Measurements from ENCODE around the gene CXXC5.

CXXC5 gene

GRCh38 chr5:139681466-139681865, 33.3 kb downstream of the CXXC5 start:
- no peak for DNase-seq (ENCODE audit: low read depth)

- no peak for DNase-seq (ENCODE audit: low read depth)
These were observed 34.1 kb downstream of the CXXC5 start for GRCh38 chr5:139682016-139682975.

DNA sequence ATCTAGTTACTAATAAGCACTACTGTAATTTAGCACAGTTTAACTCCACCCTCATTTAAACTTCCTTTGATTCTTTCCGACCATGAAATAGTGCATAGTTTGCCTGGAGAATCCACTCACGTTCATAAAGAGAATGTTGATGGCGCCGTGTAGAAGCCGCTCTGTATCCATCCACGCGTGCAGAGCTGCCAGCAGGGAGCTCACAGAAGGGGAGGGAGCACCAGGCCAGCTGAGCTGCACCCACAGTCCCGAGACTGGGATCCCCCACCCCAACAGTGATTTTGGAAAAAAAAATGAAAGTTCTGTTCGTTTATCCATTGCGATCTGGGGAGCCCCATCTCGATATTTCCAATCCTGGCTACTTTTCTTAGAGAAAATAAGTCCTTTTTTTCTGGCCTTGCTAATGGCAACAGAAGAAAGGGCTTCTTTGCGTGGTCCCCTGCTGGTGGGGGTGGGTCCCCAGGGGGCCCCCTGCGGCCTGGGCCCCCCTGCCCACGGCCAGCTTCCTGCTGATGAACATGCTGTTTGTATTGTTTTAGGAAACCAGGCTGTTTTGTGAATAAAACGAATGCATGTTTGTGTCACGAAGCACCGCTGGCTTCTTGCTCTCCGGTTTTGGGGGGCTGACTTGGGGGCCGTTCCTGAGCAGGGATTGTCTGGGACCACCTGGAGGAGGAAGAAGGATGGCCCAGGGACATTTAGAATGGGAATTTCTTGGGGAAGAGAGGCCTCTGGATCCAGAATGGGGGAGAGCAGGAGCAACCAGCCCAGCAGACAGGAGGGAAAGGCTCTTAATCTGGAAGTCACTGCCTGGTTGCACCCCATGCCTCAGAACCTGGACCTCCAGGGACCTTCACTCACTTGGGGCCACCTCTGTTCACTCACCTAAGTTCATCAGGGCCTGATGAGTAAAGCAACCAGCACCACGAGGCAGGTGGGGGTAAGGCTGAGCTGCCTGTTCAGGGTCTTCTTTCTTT, 35.4 kb downstream of the CXXC5 start:
- no peak for DNase-seq (ENCODE audit: low read depth)

DNA sequence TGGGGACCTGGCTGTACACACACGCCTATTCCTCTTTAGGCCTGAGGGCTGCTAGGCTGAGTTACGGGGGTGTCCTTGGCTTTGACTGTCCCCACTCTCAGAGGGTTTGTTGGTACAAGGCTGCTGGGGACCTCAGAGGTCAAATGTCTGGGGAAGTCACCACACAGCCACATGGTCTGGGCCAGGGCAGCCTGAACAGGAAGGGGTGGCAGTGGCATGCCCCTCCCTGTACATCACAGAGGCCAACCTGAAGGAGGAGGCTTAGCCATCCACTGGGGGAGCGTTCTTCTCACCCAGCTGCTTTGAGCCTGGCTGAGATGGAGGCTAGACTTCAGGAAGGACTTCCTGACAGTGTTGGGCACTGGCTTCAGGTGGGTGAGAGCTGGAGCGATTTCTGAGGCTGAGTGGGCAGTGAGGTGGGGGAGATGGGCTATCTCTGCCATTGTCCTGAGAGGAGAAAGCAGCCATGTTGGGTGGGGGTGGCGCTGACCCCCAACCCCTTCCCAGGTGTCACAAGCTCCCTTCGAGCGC, 36.3 kb downstream of the CXXC5 start:
- no peak for DNase-seq (ENCODE audit: low read depth)

DNA sequence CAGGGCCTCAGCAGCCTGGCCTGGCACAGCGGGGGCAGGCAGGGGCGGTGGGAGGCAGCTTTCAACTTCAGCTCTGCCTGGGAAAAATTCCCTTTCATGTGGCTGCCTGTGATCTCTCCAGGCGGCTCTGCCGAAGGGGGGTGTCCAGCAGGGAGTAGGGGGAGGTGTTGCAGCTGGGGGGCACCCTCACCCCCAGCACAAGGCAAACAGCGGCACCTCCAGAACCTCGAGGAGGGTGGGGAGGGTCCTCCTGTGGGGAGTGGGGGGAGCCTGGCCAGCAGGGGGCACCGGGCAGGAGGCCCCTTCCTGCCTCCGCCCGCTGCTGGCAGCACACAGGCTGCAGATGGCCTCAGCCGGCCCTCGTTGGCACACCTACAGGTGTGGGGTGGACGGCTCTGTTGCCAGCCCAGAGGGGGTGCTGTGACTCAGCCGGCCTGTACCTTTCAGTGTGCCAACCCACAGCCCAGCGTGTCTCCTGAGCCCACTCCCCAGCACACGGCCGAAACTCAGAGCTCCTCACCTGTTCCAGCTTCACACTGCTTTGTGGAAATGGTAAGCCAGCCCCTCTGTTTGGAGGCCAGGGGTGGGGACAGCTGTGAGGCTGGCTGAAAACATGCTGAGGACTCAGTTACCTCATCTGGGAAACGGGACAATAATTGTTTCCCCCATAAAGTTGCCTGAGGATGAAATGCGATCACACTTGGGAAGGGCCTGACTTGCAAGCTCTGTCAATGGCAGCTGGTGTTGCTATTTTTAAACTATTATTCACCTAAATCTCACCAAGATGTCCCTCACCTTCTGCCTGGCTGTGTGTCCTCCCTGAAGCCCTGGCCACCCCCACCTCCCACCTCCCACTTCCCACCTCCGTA, 37.0 kb downstream of the CXXC5 start:
- no peak for DNase-seq (ENCODE audit: low read depth)

GRCh38 chr5:139685886-139686285, 37.7 kb downstream of the CXXC5 start:
- no peak for DNase-seq (ENCODE audit: low read depth)

DNA sequence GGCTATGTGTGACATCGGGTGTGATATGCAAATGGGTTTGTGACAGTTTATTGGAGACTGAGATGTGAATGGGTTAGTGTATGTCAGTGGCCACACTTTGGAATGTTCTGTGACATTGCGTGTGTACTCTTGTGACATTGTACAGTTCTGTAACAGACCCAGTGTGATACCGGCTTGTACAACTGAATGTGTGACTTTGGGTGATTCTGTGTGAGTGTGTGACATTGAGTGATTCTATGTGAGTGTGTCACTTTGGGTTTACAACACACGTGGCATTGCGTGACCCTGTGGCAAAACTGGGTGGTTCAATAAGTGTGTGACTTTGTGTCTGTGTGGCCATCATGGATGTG, 38.2 kb downstream of the CXXC5 start:
- DNase-seq (ENCODE audit: low read depth), result no peak

GRCh38 chr5:139686706-139687441, 38.7 kb downstream of the CXXC5 start:
- DNase-seq (ENCODE audit: low read depth), result no peak

DNA sequence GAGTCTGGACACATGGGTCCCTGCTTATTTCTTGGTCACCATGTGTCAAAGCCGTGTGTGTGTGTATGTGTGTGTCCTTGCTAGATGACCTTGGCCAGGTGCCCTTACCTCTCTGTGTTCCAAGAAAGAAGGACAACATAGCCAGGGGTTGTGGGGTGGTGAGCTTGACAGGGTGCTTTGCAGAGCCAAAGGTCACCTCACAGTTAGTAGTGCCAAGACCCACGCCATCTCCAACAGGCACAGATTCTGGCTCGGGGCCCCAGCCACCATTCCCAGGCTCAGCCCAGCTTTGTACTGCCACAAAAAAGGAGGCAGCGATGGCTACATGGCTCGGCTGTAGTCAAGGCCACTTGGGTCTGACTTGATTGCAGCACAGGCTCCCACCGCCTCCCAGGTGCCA, 39.5 kb downstream of the CXXC5 start:
- no peak for DNase-seq (ENCODE audit: low read depth)

DNA sequence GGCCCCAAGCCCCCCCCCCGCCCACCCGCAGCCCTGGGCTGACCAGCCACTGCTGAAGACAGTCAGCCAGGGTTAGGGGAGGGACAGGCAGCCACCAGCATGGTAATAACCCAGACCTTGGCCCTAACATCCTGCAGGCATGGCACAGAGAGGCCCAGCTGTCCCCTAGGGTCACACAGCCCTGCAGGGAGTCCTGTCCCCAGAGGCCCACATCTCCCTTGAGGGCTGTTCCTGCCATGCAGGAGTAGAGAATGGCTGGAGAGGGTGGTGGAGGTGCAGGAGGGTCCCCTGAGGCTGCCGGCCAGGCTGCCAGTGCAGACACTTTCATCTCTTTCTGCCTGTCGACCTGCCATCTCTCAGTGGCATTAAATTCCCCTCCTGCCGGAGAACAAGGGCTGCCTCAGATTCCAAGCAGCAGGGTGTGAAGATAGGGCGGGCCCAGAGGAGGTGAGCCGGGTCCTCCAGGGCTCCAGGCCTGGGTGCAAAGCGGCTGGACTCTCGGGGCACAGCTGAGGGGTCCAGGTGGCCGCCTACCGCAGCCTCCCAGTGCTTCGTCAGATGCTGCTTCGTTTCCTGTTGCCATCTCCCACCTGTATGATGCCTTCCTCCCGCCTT, 40.0 kb downstream of the CXXC5 start:
- no peak for DNase-seq (ENCODE audit: low read depth)

DNA sequence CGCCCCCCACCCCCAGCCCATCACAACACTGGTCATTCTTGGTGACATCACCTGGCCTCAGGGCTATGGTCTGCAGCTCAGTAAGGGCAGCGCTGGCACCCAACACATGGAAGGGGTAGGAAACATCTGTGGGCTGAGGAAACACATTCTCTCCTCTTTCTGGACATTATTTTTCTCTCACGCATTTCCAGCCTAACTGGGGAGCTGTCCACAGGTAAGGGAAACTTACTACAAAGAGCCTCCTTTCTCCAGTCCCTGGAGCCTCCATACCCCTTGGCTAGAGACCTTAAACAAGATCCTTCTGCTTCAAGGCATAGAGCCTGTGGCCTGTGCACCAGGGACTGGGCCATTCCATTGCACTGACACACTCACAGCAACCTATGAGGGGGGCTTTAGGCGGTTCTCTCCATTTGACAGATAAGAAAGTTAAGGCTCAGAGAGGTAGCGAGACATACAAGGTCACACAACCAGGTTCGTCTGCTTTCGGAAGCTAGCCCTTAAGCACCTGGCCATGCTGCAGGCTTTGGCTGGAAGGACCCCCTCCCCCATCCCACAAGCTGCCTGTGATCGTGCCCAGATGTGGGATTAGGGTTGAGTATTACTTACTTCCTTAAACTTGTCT, 40.7 kb downstream of the CXXC5 start:
- DNase-seq (ENCODE audit: low read depth), result no peak

DNA sequence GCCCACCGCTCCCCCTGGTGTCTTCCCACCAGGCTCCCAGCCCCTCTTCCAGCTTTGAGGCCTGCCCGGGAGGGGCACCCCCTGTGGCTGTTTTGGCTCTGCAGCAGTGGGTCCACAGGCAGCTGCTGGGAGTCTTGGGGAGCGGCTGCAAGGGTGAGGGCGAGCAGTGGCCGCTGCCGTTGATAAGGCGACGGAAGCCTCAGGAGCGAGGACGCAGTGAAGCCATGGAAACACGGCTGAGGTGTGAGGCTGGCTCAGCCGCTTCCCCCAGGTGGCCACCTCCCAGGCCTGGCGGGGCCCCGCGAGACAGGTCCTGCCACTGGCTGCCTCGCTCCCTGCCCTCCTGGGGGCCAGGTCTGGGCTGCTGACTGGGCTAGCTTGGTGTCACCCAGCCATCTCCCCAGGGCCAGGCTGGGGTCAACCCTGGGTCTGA, 41.5 kb downstream of the CXXC5 start:
- no peak for DNase-seq (ENCODE audit: low read depth)

DNA sequence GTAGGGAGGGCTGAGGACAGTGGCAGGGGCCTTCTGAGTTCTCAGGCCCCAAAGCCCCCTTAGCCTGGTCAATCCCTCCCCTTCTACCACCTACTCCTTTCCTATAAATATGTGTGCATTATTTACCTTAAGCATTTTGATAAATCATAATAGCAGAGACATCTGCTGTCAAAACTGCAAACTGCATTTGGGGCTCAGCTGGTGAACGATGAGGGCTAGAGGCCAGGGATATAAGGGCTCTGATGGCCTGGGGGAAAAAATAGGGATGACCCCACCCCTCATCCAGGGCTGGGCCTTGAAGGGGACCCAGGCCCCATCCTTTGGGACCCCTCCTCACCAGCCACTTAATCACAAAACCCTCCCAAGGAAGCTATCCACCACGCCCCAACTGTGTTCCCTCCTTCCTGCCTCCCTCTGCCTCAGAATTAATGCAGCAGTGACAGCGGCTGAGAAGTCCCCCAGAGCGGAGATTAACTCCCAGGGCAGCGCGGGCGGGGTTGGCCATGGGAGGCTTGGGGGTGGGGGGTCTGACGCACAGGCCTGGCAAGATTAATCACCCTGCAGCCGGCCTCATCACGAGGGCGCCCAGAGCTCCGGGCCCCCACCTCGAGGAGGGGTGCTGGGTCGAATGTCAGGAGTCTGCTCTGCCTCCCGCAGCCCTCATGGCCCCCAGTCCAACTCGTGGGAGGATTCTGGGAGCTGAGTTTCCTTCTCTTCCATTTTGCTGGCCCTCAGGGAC, 42.1 kb downstream of the CXXC5 start:
- no peak for DNase-seq (ENCODE audit: low read depth)

- no peak for DNase-seq (ENCODE audit: low read depth)
These were observed 42.9 kb downstream of the CXXC5 start for GRCh38 chr5:139690803-139691629.

DNA sequence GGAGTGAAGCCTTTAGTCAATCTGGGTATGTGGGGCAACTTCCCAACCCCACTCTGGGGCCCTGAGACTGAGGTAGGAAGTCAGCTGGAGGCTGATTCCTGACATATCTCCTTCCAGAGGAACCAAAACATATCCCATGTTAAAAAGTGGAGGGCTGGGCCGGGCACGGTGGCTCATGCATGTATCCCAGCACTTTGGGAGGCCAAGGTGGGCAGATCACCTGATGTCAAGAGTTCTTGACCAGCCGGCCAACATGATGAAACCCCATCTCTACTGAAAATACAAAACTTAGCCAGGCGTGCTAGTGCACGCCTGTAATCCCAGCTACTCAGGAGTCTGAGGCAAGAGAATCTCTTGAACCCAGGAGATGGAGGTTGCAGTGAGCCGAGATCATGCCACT, 44.0 kb downstream of the CXXC5 start:
- no peak for DNase-seq (ENCODE audit: low read depth)

DNA sequence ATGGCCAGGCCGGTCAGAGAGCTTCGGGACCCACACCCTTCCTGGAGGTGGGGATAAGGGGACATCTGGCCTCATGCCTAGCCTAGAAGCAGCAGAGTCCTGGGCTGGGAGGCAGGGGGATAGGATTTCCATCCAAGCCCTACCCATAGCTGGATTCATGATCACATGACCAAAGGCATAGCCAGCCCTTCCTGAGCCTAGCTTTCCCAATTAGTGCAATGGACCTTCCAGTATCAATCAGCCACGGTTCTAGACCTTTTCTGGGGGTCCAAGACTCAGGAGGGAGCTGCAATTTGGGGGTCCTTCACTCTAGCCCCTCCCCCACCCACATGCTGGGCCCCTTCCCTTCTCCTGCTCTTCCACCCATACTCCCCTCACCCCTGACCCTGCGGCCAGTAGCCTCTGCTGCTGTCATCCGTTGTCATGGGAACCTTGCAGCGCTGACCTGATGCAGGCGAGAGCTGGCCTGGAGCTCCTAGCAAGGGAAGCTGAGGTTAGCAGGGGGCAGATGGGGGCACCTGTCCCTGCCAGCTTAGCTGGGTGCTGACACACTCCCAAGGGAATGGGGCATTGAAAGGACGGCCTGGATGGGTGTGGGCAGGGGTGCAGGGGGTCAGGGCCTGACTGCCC, 44.6 kb downstream of the CXXC5 start:
- DNase-seq (ENCODE audit: low read depth), result no peak

DNA sequence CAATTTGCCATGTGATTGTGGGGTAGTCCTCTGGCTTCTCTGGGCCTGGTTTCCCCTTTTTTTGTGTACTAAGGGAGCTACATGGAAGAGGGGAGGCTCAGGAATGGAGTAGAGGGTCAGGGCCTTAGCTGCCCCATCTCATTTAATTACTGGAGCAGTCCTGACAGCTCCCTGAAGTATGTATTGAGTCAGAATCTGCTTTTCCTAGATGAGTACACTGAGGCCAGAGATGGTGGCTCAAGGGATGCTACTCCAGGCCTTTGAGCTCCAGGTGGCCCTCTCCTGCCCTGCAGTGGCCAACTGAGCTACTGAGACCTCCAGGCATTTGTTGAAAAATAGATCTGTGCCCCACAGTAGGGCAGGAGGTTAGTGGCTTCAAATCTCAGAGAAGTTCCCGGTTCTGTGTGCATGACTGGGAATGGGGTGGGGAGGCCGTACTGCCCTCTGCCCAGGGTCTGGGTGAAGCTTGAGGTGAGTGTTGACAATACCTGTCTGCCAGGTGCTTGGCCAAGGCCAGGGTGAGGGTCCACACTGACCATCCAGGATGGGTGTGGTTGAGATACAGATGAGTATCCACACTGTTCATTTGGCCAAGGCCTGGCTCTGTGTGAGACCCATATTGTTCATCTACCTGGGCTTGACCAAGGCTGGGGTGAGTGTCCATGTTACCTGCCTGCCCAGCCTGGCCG, 45.7 kb downstream of the CXXC5 start:
- no peak for DNase-seq (ENCODE audit: low read depth)

All from stimulated activated CD8-positive, alpha-beta memory T cell treated with anti-CD3 and anti-CD28 coated beads, Interleukin-12 subunit alpha, Interleukin-12 subunit beta, amount 100 ng/mL, for 4 hours (primary cell).